ENCODE data around the gene FMO5.

FMO5 gene, protein sequence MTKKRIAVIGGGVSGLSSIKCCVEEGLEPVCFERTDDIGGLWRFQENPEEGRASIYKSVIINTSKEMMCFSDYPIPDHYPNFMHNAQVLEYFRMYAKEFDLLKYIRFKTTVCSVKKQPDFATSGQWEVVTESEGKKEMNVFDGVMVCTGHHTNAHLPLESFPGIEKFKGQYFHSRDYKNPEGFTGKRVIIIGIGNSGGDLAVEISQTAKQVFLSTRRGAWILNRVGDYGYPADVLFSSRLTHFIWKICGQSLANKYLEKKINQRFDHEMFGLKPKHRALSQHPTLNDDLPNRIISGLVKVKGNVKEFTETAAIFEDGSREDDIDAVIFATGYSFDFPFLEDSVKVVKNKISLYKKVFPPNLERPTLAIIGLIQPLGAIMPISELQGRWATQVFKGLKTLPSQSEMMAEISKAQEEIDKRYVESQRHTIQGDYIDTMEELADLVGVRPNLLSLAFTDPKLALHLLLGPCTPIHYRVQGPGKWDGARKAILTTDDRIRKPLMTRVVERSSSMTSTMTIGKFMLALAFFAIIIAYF

DNA sequence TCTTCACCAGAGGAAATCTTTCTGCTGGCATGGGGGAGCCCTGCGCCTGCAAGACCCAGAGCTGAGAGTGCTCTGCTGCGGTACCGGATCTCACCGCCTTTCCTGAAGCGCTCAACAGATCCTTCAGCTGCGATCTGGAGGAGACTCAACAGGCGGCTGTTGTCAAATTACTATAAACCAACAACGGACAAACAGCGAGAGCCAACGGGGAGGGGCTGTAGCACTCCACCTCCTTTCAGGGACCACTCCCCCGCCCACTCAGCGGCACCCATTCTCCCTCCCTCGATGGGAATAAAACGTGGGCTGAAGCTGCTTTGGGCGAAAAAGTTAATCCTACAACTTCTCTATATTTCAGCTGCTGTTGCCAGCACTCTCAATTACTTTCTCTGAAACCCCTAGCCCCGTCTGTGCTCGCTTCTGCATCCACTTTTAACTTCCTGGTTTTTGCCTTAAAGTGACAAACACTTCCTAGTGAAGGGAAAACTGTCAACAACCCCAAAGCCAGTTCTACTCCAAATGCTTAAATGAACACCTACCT is at the start of gene FMO5:
FMO5 (minus strand) TSS at position 147 of the 538 bp plus-strand sequence. CDS start 310 bp downstream, outside the sequence.
- DNase-seq (ENCODE audit: low spot score) (peak; percentile 74), FAIRE-seq (no peak)

DNA sequence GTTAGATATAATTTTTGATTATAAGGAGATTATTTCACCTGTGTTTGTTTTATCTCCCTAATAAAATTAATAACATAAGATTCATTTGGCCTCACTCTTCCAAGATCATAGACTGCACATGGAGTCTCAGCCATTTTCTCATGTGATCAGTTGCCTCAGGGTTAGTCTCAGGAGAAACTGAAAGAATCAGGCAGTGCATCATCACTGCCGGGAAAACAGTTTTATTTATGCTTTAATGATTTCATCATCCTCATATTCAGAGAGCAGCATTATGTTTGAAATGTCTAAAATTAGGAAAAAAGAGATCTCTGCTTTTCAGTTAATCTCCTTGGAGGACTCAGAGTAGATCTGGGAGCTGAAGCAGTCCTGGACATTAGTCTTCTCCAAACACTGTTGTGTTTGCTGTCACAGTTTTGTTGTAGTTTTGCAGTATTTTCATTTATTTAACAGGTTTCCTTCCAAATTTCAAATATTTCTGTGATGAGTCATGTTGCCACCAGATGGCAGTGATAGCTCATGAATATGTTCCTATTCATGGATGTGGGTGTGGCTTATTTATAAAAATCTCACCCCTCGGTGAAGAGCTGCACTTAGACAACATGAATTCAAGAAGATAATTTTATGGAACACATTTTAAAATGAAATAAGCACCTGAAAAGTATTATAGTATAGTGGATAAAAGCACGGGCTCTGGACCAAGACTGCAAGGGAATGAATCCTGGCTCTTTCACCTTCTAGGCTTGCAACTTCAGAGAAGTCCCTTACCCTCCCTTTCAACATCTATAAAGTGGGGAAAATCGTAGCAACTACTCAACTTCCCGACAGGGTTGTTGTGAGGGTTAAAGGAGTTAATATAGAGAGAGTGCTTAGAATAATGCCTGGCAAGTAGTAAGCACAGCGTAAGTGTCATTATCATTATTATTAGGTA is 48.5 kb upstream of the FMO5 start:
- DNase-seq (ENCODE audit: low spot score) (peak; percentile 70), FAIRE-seq (no peak)

DNA sequence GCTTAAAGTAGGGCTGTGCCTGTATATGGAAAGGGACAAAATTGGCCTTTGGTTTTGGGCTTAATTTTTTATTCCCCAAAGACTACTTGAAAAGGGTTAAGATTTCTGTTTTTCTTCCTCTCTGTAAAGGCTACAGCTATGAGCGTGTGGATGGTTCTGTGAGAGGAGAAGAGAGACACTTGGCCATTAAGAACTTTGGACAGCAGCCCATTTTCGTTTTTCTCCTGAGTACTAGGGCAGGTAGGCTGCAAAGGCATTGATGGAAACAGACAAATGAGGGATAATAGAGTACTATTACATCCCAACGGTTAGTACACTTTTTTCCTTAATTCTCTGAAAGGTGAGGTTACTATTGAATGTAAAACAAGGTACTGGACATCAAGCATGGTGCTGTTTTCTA is 46.9 kb upstream of the FMO5 start:
- FAIRE-seq: no peak

DNA sequence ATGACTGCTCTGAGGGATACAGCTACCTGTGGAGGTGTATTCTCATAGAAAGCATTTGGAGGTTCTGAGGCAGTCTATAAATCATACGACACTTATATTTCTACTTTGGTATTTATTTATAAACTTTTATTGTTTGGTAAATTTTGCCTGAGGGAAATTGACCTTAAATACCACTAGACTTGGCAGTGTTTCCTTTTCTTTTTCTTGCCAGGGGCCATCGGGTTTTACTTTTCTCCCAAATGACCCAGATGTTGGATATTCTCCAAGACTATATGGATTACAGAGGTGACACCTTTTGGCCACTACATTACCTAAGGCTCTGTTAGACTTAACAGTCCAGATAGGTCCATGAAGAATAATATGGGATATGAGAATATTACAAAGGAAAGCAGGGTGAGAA is 45.6 kb upstream of the FMO5 start:
- no peak for DNase-seq (ENCODE audit: low spot score)
- FAIRE-seq: no peak

More for the DNA sequence above, 46.9 kb upstream of the FMO5 start:
- DNase-seq (ENCODE audit: low spot score): no peak

DNA sequence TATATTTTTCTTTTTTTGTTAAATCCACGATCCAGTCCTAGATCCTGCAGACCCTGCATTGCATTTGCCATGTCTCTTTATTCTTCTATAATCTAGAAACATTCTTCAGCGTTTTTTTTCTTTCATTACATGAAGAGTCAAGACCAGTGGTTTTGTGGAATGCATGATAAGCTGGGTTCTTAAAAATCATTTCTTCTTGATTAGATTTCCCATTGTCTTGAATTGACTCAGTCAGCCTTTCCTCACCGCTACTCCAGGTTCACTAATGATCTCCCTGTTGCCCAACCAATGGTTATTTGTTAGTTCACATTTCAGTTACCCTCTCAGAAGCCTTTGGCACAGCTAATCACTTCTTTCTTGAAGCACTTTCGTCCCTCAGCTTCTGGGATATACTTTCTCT is 42.6 kb upstream of the FMO5 start:
- FAIRE-seq: no peak

DNA sequence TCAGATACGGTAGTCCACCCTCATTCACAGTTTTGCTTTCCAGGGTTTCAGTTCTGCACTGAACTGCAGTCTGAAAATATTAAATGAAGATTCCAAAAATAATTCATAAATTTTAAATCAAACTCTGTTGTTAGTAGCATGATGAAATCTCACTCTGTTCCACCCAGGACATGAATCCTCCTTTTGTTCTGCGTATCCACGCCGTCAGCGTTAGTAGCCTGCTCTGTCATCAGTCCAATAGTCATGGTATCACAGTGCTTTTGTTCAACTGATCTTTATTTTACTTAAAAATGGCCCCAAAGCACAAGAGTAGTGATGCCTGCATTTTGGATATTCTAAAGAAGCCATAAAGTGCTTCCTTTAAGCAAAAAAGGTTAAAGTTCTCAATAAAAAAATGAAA is 41.2 kb upstream of the FMO5 start:
- FAIRE-seq: no peak
- DNase-seq (ENCODE audit: low spot score): no peak

More for the DNA sequence above, 42.6 kb upstream of the FMO5 start:
- DNase-seq (ENCODE audit: low spot score): no peak

DNA sequence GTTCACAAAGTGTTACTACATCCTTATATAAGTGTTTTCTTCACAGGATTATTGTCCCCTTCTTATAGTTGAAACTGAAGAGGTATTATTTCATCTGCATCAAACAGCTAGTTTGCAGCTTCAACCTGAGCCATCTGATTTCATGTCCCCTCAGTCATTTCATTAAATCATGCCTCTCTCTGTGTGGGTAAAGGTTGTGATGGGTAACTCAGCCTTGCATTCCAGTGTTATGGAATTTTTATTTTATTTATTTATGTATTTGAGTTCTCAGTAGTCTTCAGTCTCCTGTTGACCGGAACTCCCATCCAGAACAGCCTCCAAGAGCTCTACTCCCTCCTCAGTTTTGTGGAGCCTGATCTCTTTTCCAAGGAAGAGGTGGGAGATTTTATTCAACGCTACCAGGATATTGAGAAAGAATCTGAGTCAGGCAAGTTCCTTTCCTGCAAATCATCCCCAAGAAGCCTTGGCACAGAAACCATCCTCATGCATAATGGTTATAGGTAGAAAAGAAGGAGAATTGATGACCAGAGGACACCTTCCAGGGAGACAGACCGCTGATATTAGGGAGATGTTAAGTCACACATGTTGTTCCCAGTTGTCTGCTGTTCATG is 39.1 kb upstream of the FMO5 start:
- DNase-seq (ENCODE audit: low spot score): no peak
- FAIRE-seq: no peak

DNA sequence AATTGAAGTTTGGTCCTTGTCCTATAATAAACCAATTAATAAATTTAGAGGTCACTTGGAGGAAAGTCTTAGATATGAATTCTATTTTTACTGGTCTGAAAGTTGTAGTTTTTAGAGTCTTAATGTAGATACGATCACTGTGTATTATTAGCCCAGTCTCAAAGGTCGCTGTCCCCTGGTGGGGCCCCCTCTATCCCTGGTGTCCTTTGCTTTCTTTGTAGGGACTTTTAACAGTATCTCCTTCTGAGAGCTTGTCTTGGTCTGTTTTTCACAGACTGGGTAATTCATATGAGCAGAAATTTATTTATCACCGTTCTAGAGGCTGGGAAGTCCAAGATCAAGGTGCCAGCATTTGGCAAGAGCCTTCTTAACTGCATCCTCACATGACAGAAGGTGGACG is 35.8 kb upstream of the FMO5 start:
- DNase-seq (ENCODE audit: low spot score): no peak
- FAIRE-seq: no peak

DNA sequence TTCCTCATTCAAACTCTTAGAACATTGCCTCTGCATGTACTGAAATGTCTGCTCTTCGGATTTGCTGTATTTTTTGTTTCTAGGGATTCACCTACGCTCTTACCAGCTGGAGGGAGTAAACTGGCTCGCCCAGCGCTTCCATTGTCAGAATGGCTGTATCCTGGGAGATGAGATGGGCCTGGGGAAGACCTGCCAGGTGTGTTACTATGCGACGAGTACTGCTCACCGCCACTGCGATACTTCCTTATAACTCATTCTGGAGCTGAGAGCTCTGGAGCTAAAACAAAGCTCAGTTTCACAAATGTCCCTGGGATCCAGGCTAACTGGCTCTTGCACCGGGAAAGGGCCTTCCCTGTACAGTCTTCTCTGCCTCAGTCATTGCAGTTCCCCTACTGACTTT is 27.4 kb upstream of the FMO5 start:
- no peak for FAIRE-seq
- no peak for DNase-seq (ENCODE audit: low spot score)

DNA sequence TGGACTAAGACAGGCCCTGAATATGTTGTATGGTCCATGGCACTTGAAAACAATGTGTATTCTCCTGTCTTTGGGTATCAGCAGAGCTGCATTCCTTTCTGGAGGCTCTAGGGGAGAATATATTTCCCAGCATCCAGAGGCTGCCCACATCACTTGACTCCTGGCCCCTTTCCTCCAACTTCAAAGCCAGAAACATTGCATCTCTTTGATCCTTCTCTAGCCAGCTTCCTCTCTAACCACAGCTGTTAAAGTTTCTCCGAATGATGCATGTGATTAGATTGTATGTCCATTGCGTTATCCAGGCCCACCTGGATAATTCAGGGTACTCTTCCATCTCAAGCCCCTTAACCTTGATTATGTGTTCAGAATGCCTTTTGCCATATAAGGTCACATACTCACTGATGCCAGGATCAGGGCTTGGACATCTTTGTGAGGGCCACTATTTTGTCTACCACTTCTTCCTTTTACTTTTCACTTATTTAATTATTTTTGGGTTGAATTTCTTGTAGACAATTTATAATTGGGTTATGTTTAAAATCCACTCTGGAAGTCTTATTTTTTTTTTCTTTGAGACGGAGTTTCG is 22.6 kb upstream of the FMO5 start:
- FAIRE-seq (no peak), DNase-seq (ENCODE audit: low spot score) (no peak)

DNA sequence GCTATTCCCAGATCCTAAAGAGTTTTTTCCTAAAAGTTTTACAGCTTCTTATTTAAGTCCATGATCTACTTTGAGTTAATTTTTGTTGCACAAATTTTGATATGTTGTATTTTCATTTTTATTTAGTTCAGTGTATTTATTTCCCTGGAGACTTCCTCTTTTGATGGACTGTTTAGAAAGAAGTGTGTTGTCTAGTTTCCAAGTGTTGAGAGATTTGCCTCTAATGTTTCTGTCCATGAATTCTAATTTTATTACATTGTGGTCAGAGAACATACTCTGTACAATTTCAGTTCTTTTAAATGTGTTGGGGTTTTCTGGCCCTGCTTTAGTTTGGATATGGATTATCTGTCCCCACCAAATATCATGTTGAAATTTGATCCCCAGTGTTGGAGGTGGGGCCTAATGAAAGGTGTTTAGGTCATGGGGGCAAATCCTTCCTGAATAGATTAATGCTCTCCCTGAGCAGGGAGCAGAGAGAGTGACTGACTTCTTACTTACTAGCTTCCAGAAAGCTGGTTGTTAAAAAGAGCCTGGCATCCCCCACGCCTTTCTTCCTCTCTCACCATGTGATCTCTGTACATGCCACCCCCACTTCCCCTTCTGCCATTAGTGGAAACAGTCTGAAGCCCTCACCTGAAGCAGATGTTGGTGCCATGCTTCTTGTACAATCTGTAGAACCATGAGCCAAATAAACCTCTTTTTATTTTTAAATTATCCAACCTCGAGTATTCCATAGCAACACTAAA is 21.9 kb upstream of the FMO5 start:
- DNase-seq (ENCODE audit: low spot score): no peak
- no peak for FAIRE-seq

DNA sequence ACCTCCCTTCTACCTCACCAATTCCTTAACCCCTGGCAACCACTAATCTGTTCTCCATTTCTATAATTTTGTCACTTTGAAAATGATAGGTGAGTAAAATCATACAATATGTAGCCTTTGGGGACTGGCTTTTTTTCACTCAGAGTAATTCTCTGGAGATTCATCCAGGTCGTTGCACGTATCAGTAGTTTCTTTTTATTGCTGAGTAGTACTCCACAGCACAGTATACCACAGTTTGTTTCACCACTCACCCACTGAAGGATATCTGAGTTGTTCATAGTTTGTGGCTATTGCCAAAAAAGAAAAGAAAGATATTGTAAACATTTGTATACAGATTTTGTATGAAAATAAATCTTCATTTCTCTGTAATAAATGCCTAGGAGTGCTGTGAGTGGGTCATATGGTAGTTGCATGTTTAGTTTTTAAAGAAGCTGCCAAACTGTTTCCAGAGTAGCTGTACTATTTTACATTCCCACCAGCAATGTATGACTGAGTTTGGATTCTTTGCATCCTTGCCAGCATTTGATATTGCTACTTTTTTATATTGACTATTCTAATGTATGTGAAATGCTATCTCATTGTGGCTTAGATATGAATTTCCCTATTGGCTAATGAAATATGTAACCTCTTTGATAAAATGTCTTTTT is 21.0 kb upstream of the FMO5 start:
- FAIRE-seq (no peak), DNase-seq (ENCODE audit: low spot score) (no peak)

DNA sequence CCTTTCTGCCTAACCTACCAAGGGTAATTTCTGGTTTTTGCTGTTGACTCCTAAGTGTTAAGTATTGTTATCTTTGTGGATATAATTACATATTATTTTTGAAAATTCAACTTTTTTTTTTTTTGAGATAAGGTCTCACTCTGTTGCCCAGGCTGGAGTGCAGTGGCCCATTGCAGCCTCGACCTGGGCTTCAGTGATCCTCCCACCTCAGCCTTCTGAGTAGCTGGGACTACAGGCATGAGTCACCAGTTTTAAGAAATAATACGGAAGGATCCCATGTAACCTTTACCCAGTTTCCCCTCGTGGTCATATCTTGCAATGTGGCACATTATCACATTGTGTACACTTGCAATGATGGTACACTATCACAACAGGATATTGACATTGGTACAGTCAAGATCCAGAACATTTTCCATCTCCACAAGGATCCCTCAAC is 20.5 kb upstream of the FMO5 start:
- no peak for DNase-seq (ENCODE audit: low spot score)
- FAIRE-seq: no peak

DNA sequence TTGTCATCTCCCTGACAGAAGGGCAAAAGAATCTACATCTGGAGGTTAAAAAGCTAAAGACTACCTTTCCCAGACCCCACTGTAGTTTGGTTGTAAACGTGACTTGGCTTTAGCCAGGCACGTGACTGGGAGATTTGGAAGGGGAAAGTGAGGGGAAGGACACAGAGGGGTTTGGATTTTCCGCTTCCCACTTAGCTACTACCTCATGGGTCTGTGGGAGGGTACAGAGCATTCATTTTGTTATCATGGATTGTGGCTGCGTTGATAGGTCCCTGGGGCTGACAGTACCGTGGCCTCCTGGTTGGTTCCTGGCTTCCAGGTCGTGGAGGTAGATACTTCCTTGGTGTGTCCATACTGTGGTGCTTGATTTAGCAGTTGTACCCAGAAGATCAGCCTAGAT is 20.0 kb upstream of the FMO5 start:
- FAIRE-seq: no peak
- DNase-seq (ENCODE audit: low spot score): no peak

DNA sequence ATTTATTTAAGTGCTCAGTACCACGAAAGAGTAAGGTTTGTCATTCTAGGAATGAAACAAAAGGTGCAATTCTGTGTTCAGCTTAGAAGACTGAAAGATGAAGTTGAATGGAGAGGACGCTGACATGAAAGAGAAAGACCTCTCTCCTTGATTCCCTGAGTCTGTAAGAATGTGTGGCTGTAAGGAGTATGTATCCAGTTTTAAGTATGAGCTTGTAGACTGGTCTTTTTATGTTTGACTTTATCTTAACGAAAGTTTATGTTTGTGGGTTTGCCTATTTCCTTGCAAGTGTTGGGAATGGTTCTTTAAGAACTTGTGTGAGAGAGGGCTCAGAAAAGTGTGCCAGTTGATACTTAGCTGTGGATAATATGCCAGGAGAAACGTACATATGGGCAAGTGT is 18.7 kb upstream of the FMO5 start:
- DNase-seq (ENCODE audit: low spot score) (no peak), FAIRE-seq (no peak)

DNA sequence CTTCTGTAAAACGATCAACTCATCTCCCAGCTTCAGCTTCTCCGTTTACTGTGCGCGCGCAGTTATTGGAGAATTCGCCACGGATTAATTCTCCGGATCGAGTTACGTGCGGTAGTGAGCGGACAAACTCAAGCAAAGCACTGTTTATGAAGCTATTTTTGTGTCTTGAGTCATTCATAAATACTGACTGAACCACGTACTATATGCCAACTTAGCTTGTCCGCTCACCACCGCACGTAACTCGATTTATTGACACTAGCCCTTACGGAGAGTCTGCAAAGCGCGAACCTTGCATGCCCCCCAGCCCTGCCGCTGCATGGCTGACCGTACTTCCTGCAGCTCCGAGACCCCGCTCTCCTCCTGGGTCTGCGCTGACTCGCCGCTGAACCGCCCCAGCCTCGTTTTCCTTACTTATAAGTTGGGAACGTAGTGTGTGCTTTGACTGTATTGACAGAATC is 18.1 kb upstream of the FMO5 start:
- DNase-seq (ENCODE audit: low spot score) (peak; percentile 34), FAIRE-seq (no peak)

DNA sequence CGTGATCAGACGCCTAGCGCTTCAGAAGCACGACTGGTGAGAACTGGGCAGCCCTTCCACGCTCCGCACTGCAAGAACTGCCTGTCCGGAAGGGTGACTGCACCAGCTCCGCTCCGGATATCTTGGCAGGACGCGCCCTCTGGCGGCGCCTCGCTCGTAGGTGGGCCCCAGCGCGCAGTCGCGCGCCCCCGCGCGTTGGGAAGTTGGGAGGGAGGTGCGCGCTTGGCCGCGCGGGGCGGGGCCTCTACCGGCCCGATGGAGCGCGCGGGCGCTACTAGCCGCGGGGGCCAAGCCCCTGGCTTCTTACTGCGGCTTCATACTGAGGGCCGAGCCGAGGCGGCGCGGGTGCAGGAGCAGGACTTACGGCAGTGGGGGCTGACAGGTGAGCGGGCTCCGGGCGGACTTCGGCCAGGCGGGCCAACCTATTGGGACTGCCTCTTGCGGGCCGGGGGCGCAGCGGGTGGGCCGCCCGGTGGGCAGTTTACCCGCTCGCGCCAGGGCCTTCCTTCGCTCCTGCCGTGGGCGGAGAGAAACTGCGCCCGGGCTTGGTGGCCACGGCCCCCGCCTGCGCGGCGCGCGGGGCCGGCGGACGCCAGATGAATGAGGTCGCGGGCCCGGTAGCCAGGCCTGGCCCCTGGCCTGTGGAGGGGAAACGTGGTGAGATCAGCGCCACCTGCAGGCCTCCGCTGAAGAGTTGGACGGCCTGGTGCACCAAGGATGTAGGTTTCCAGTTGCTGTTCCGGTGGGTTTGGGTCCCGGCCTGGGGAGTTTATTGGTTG is 17.5 kb upstream of the FMO5 start, which contains the start of gene CHD1L:
CHD1L (plus strand) TSS at position 236 of the 779 bp plus-strand sequence; CDS start at position 256, 20 bp downstream.
- FAIRE-seq (no peak), DNase-seq (ENCODE audit: low spot score) (peak; percentile 93)

DNA sequence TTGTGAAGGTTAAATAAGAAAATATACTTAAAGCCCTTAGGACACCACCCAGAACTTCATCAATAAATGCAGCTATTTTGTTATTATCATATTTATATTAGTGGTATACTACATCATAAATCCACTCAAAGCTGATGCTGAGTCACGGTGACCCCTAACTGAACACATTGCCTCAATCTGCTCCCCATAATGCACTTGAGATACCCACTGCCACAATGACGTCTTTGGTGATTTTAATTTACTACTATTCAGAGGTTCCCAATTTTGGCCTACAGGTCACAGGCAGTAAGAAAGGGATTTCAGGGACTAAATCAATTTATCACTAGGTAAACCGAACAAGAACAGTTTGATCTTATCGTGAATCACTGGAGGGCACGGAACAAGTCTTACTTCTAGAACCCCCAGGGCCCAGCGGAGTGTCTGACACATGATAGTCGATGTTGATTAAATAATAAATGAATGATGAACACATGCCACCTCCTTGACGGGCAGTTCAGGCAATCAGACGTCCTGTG is 16.9 kb upstream of the FMO5 start:
- no peak for DNase-seq (ENCODE audit: low spot score)

More for the DNA sequence above, 16.9 kb upstream of the FMO5 start:
- no peak for FAIRE-seq
